Osteocyte (in vitro differentiated cells): ENCODE measurements around the gene DNAJA2. TPM values are rescaled to one million over a fixed set of nuclear protein-coding genes. Genes with fewer than 3 reads are reported as not detected.

Experiments used
- DNase-seq: peaks from one replicate; pipeline ENCODE4 v3.0.0; 2021; ENCODE audit warnings: mixed read lengths; ENCODE audit not compliant: unreplicated experiment; ENCODE audit errors: extremely low spot score
- H3K27ac Mint-ChIP-seq: one replicate; pipeline ENCODE4 v1.8.0; 2021; ENCODE audit warnings: mild to moderate bottlenecking, mixed read lengths; ENCODE audit not compliant: unreplicated experiment
- H3K27me3 Mint-ChIP-seq: one replicate; pipeline ENCODE4 v1.8.0; 2021; ENCODE audit warnings: mixed read lengths; ENCODE audit not compliant: unreplicated experiment
- H3K36me3 Mint-ChIP-seq: one replicate; pipeline ENCODE4 v1.8.0; 2021; ENCODE audit warnings: mixed read lengths; ENCODE audit not compliant: unreplicated experiment
- H3K4me1 Mint-ChIP-seq: one replicate; pipeline ENCODE4 v1.8.0; 2021; ENCODE audit warnings: mixed read lengths; ENCODE audit not compliant: unreplicated experiment
- H3K4me3 Mint-ChIP-seq: one replicate; pipeline ENCODE4 v1.8.0; 2021; ENCODE audit warnings: mild to moderate bottlenecking, moderate library complexity, mixed read lengths; ENCODE audit not compliant: unreplicated experiment
- H3K9me3 Mint-ChIP-seq: one replicate; pipeline ENCODE4 v1.8.0; 2021; ENCODE audit warnings: mixed read lengths; ENCODE audit not compliant: unreplicated experiment
- CTCF ChIP-seq: fragments of 200-600 bp; sonication (generic); IDR thresholded peaks from 2 replicates; pipeline ENCODE4 v1.5.0; 2021; ENCODE audit warnings: antibody characterized with exemption, mild to moderate bottlenecking, moderate library complexity
- total RNA-seq: library from RNA; stranded (reverse); gene quantifications from 2 replicates; pipeline ENCODE4 v1.2.1, GENCODE V29; 2021

The DNAJA2 gene
- total RNA-seq, 1 donor from 2014 or later = 60.2 TPM

DNA sequence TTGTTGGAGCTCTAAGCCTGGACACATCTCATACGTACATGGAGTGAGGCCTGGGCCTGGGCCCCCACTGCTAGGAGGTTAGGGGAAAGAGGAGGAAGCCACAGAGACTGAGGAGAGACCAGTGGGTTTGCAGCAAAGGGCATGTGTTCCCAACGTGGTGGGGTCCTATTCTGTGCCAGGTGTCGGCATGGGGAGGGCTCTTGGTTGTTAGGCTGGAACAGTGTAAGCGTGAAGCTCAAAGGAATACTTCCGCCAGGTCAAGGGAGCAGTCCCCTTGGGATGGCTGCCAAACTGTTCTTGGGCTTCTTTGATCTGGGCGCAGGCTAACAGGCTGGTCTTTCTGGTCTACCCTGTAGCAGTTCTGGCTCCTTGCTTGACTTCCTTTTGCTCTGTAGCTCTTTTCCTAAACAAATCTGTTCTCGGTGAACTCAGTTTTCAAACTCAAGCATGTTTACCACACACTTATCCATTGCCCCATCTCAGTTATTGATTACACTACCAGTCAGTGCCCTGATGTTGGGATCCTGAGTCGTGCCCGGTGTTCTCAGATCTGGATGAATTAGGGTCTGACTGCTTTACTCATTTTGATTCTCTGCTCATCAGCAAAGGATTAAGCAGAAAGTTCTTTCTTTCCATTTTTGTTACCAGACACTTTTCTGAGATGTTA, 52.9 kb downstream of the DNAJA2 start:
- no peak for TF ChIP-seq CTCF
- Mint-ChIP-seq H3K4me1 (no peaks in the 10 kb centered on the region), H3K27ac (peak overlapping the region; percentile 38), H3K36me3 (peaks cover 42% of the 10 kb centered on the region), H3K27me3 (no peaks in the 10 kb centered on the region), H3K9me3 (no peaks in the 10 kb centered on the region), H3K4me3 (no peak overlapping the region)
- DNase-seq = no peak

- Mint-ChIP-seq H3K4me1 (no peaks in the 10 kb centered on the region), H3K36me3 (peaks cover 41% of the 10 kb centered on the region), H3K27ac (no peak overlapping the region), H3K27me3 (no peaks in the 10 kb centered on the region), H3K9me3 (no peaks in the 10 kb centered on the region), H3K4me3 (no peak overlapping the region)
- DNase-seq = no peak
- no peak for TF ChIP-seq CTCF
These were observed 54.3 kb downstream of the DNAJA2 start for GRCh38 chr16:46918905-46919792.

DNA sequence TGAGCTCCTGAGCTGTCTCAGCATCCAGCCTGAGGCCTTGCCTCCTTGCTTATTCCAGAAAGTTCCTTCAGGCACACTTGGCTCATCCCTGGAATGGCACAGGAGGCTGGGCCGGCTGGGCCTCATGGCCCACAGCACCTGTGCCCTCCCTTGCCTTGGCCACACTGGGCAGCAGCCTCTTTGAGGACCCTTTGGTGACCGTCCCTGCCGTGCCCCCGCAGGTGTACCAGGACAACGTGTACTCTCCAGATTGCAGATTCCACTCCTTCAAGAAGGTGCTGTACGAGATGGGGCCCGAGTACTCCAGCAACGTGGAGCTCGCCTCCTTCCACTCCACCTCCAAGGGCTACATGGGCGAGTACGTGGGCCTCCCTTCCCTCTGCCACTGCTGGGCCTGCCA, 55.1 kb downstream of the DNAJA2 start:
- peaks cover 39% of the 10 kb centered on the region for H3K36me3 Mint-ChIP-seq
- no peaks in the 10 kb centered on the region for H3K4me1 Mint-ChIP-seq
- no peak for DNase-seq
- no peaks in the 10 kb centered on the region for H3K9me3 Mint-ChIP-seq
- no peak for TF ChIP-seq CTCF
- no peak overlapping the region for H3K4me3 Mint-ChIP-seq
- H3K27me3 Mint-ChIP-seq = no peaks in the 10 kb centered on the region
- no peak overlapping the region for H3K27ac Mint-ChIP-seq

- no peak for TF ChIP-seq CTCF
- no peak for DNase-seq
- Mint-ChIP-seq H3K27ac (no peak overlapping the region), H3K27me3 (no peaks in the 10 kb centered on the region), H3K9me3 (no peaks in the 10 kb centered on the region), H3K36me3 (peaks cover 31% of the 10 kb centered on the region), H3K4me1 (no peaks in the 10 kb centered on the region), H3K4me3 (no peak overlapping the region)
These were observed 56.5 kb downstream of the DNAJA2 start for GRCh38 chr16:46916980-46917379.

DNA sequence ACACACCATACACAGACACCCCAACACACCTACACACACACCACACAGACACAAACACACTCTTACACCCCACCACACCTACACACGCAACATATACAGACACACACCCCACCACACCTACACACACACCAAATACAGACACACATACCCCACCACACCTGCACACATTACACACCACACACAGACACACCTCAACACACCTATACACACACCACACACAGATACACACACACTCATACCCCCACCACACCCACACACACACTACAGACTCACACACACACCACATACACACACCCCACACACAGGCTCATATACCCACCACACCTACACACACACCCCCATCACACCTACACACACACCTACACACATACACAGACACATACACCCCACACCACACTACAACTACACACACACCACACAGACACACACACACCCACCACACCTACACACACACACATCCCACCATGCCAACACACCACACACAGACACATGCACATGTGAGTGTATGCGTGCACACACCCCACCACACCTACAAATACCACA, 57.9 kb downstream of the DNAJA2 start:
- Mint-ChIP-seq H3K4me1 (no peaks in the 10 kb centered on the region), H3K4me3 (no peak overlapping the region), H3K27me3 (no peaks in the 10 kb centered on the region), H3K27ac (no peak overlapping the region), H3K36me3 (peaks cover 41% of the 10 kb centered on the region), H3K9me3 (no peaks in the 10 kb centered on the region)
- DNase-seq = no peak
- TF ChIP-seq CTCF = no peak
